Right lobe of liver (tissue), 4 donors: ENCODE data around the gene SLC43A3.

Source experiments
- CTCF ChIP-seq, 4 donors: fragments of 200-600 bp in 3 of 4; fragments of 450-650 bp in 1 of 4; IDR thresholded peaks; one replicate each; pipeline versions ENCODE4 v1.5.1 to v1.8.0; 2016 to 2022; ENCODE audit warnings: antibody characterized with exemption in 4 of 4, mild to moderate bottlenecking in 2 of 4
- POLR2A ChIP-seq: fragments of 450-650 bp; IDR thresholded peaks from one replicate; pipeline ENCODE4 v1.6.1; 2017; ENCODE audit warnings: antibody characterized with exemption, mild to moderate bottlenecking
- donor health status: DM: no; HTN: no; CAD: no.
- donor health status: DM: no; HTN: no; CAD: no.
- donor health status: DM: no; HTN: yes; CAD: no.

- TF ChIP-seq CTCF (IDR thresholded peaks at IDR 0.05) (no peak), POLR2A (no peak)
These were observed 37.0 kb upstream of the SLC43A3 start for GRCh38 chr11:57463671-57464538.
